ENCODE measurements around the gene ZNF175.

The ZNF175 gene

DNA sequence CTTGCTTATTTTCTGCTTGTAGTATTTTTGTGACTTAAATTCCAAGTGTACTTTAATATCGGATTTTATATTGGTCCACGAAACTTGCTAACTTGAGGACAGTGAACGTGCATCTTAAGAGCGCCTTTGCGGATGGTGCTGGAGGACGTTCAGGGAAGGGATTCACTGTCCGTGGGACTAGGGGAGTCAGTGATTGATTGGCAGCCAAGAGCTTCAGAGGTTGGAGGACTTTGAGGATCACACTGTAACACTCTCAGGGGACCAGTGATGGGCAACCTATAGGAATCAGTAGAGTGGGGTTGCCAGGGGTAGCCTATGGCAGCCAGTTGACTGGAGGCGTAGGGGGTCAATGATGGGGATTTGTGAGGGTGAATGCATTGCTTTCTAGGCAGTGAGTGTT is 516 bp downstream of the ZNF175 start:
- TF ChIP-seq TAF1 (IDR thresholded peaks at IDR 0.05; ENCODE audit: borderline replicate concordance, insufficient read depth, low read length) (no peak), SIN3A (IDR thresholded peaks at IDR 0.05; ENCODE audit: borderline replicate concordance, insufficient read depth, low read length) (no peak), FOXP2 (optimal IDR thresholded peaks at IDR 0.05; ENCODE audit: borderline replicate concordance, extremely low read depth, extremely low read length, insufficient read depth) (no peak), POLR2AphosphoS5 (IDR thresholded peaks at IDR 0.05; ENCODE audit: low read depth, low read length) (no peak)
- TF ChIP-seq, protein P1, sequence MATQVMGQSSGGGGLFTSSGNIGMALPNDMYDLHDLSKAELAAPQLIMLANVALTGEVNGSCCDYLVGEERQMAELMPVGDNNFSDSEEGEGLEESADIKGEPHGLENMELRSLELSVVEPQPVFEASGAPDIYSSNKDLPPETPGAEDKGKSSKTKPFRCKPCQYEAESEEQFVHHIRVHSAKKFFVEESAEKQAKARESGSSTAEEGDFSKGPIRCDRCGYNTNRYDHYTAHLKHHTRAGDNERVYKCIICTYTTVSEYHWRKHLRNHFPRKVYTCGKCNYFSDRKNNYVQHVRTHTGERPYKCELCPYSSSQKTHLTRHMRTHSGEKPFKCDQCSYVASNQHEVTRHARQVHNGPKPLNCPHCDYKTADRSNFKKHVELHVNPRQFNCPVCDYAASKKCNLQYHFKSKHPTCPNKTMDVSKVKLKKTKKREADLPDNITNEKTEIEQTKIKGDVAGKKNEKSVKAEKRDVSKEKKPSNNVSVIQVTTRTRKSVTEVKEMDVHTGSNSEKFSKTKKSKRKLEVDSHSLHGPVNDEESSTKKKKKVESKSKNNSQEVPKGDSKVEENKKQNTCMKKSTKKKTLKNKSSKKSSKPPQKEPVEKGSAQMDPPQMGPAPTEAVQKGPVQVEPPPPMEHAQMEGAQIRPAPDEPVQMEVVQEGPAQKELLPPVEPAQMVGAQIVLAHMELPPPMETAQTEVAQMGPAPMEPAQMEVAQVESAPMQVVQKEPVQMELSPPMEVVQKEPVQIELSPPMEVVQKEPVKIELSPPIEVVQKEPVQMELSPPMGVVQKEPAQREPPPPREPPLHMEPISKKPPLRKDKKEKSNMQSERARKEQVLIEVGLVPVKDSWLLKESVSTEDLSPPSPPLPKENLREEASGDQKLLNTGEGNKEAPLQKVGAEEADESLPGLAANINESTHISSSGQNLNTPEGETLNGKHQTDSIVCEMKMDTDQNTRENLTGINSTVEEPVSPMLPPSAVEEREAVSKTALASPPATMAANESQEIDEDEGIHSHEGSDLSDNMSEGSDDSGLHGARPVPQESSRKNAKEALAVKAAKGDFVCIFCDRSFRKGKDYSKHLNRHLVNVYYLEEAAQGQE (IDR thresholded peaks at IDR 0.05; ENCODE audit: insufficient read depth in 1 of 2, low read depth in 2 of 2, low read length in 2 of 2), result no peak

DNA sequence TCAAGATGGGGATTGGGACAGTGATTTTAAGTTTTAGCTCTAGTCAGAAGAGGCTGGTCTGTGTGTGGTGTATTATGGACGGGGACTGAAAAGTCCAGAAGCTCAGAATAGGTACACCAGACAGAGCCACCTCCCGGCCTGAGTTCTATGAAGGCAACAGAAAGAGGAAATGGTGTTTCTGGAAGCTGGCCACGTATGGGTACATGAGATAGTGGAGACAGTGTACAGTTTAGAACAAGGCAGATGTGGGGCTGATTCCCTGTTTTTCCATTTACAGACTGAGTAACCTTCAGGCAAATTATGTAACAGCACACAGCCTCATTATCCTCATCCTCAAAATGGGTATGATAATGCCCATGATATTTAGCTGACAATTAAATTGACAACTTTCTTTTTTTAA is 1.3 kb downstream of the ZNF175 start:
- TF ChIP-seq TAF1 (IDR thresholded peaks at IDR 0.05; ENCODE audit: borderline replicate concordance, insufficient read depth, low read length) (no peak), FOXP2 (optimal IDR thresholded peaks at IDR 0.05; ENCODE audit: borderline replicate concordance, extremely low read depth, extremely low read length, insufficient read depth) (no peak), POLR2AphosphoS5 (IDR thresholded peaks at IDR 0.05; ENCODE audit: low read depth, low read length) (no peak), SIN3A (IDR thresholded peaks at IDR 0.05; ENCODE audit: borderline replicate concordance, insufficient read depth, low read length) (no peak)
- TF ChIP-seq, protein P1 (IDR thresholded peaks at IDR 0.05; ENCODE audit: insufficient read depth in 1 of 2, low read depth in 2 of 2, low read length in 2 of 2), result no peak

DNA sequence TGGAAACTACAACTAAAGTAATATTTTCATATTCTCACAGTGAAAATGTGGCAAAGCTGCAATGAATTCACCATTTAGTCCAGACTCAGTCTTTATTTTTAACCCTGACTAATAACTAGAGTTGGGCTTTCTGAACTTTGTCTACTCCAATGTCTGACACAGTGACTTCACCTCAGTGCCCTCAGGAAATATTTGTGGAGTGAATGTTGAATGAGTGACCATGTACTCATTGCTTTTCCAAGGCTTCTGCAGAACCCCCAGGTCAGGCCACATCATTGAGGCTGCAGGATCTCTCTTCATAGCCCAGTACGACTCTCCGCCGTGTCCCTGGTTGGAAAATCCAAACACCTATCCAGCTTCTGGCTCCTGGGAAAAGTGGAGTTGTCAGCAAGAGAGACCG is 1.8 kb downstream of the ZNF175 start:
- TF ChIP-seq POLR2AphosphoS5 (IDR thresholded peaks at IDR 0.05; ENCODE audit: low read depth, low read length) (no peak), FOXP2 (optimal IDR thresholded peaks at IDR 0.05; ENCODE audit: borderline replicate concordance, extremely low read depth, extremely low read length, insufficient read depth) (no peak), TAF1 (IDR thresholded peaks at IDR 0.05; ENCODE audit: borderline replicate concordance, insufficient read depth, low read length) (no peak), SIN3A (IDR thresholded peaks at IDR 0.05; ENCODE audit: borderline replicate concordance, insufficient read depth, low read length) (no peak)
- TF ChIP-seq, protein P1 (IDR thresholded peaks at IDR 0.05; ENCODE audit: insufficient read depth in 1 of 2, low read depth in 2 of 2, low read length in 2 of 2), result no peak

DNA sequence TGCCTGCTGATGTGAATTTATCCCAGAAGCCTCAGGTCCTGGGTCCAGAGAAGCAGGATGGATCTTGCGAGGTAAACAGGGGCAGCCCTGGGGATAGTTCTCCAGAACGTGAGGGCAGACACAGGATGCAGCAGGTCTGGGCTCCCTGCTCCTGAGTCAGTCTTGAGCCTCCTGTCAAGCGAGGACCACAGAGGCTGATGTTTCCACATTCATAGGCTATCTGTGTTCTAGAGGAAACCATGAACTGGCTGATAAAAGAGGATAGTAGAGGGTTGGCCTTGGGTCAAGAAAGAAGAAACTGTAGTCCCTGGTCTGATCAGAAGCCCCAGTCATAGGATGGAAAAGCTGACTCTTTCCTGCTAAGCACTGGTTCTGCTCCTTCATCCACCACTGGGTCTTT is 2.2 kb downstream of the ZNF175 start:
- no peak for TF ChIP-seq FOXP2 (optimal IDR thresholded peaks at IDR 0.05; ENCODE audit: borderline replicate concordance, extremely low read depth, extremely low read length, insufficient read depth)
- TF ChIP-seq SIN3A (IDR thresholded peaks at IDR 0.05; ENCODE audit: borderline replicate concordance, insufficient read depth, low read length), result no peak
- TF ChIP-seq POLR2AphosphoS5 (IDR thresholded peaks at IDR 0.05; ENCODE audit: low read depth, low read length), result no peak

DNA sequence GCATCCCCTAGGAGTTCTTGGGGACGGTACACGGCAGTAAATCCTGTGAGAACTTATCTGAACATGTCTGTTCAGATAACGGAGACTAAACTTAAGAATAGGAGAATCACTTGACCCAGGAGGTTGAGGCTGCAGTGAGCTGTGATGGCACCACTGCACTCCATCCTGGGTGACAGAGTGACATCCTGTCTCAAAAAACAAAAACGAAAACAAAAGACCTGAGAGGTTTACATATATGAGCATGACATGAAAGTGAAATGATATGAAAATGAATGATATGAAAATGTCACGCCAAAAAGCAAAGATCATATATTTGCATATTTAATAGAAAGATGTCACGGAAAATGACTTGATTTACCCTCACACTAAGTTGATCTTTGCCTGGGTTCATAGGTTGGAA is 5.8 kb downstream of the ZNF175 start:
- TF ChIP-seq, protein P1 (IDR thresholded peaks at IDR 0.05; ENCODE audit: insufficient read depth in 1 of 2, low read depth in 2 of 2, low read length in 2 of 2), result no peak
- TF ChIP-seq POLR2AphosphoS5 (IDR thresholded peaks at IDR 0.05; ENCODE audit: low read depth, low read length) (no peak), TAF1 (IDR thresholded peaks at IDR 0.05; ENCODE audit: borderline replicate concordance, insufficient read depth, low read length) (no peak), SIN3A (IDR thresholded peaks at IDR 0.05; ENCODE audit: borderline replicate concordance, insufficient read depth, low read length) (no peak), FOXP2 (optimal IDR thresholded peaks at IDR 0.05; ENCODE audit: borderline replicate concordance, extremely low read depth, extremely low read length, insufficient read depth) (no peak)

All from PFSK-1 (cell line).